ENCODE data around the gene CLCN4.

CLCN4 gene

DNA sequence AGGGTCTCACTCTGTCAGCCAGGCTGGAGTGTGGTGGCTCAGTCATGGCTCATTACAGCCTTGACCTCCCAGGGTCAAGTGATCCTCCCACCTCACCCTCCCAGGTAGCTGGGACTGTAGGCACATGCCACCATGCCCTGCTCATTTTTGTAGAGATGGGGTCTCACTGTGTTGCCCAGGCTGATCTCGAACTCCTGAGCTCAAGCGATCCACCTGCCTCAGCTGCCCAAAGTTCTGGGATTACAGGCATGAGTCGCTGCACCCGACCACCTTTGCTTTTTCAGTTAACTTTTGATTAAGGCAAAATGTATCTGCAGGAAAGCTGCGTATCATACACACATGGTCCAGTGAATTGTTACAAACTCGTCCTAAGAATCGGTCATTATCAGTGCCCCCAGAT is 16.5 kb upstream of the CLCN4 start:
- peaks cover 4% of the 10 kb centered on the region for H3K4me1 Mint-ChIP-seq
- no peaks in the 10 kb centered on the region for H3K9me3 Mint-ChIP-seq
- H3K27me3 Mint-ChIP-seq = no peaks in the 10 kb centered on the region
- no peak overlapping the region for H3K27ac Mint-ChIP-seq
- ATAC-seq (ENCODE audit: low read depth) = no peak
- H3K4me3 Mint-ChIP-seq = no peak overlapping the region
- DNase-seq (ENCODE audit: low spot score in 2 of 2) = no peak
- H3K36me3 Mint-ChIP-seq = peaks cover 12% of the 10 kb centered on the region

DNA sequence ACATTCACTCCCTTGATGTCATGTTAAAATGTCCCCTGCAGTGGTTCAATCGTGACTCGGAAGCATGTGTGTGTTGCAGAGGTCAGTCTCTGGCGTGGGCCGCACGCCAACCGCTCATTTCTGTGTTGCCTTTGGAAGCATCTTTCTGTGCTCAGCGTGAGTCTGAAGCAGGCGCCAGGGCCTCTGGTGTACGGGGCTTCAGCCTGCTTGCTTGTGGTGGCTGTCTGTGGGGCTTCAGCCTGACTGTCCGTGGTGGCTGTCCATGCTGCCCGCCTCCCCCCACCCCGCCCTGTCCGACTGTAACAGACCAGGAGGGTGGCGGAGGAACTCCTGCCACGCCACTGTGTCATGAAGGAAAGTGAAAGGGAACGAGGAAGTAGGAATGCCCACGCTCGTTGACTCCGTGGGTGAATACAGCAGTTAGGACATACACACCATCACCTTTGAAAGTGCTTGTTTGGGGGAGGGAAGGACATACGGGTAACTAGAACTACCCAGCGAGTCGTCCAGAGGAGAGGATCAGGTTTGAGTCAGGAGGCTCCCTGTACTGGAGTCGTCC is 14.7 kb upstream of the CLCN4 start:
- Mint-ChIP-seq H3K4me1 (peaks cover 4% of the 10 kb centered on the region), H3K36me3 (peaks cover 17% of the 10 kb centered on the region), H3K27ac (no peak overlapping the region), H3K27me3 (no peaks in the 10 kb centered on the region), H3K9me3 (peaks cover 2% of the 10 kb centered on the region), H3K4me3 (no peak overlapping the region)
- no peak for ATAC-seq (ENCODE audit: low read depth)
- no peak for DNase-seq (ENCODE audit: low spot score in 2 of 2)

DNA sequence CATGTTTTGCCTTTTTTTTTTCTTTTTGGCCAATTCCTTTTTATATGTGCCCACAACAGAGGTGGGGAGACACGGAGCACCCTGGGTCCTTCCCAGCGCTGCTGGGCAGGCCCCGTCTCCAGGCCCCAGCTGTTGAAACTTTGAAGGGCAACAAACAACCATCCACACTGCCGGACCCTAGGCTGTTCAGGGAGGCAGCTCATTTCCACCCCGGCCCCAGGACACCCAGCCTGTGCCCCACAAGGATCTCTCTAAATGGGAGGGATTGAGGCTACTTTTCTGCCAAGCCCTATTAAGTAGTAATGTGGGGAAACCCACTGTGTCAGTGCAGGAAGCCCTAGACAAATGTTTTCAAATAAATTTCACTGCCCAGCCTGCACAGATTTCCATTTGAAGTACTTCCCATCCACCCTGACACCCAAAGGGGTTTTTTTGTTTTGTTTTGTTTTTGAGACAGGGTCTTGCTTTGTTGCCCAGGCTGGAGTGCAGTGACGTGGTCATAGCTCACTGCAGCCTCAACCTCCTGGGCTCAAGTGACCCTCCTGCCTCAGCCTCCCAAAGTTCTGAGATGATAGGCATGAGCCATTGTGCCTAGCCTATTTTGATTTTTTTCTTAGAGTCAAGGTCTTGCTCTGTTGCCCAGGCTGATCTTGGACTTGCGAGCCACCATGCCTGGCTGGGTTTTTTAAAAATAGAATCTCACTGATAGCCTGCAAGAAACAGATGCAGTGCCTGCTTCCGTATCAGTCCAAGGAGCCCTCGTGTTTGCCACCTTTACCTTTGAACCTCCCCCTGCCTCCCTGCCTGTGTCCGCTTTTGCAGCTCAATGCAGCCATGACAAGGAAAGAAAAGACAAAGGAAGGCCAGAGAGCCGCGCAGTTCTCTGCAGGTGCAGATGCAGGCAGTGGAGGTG is 13.4 kb upstream of the CLCN4 start:
- DNase-seq (ENCODE audit: low spot score in 2 of 2) (no peak), ATAC-seq (ENCODE audit: low read depth) (no peak)
- H3K27me3 Mint-ChIP-seq = no peaks in the 10 kb centered on the region
- peaks cover 4% of the 10 kb centered on the region for H3K4me1 Mint-ChIP-seq
- peaks cover 2% of the 10 kb centered on the region for H3K9me3 Mint-ChIP-seq
- no peak overlapping the region for H3K4me3 Mint-ChIP-seq
- H3K36me3 Mint-ChIP-seq = peaks cover 17% of the 10 kb centered on the region
- no peak overlapping the region for H3K27ac Mint-ChIP-seq

DNA sequence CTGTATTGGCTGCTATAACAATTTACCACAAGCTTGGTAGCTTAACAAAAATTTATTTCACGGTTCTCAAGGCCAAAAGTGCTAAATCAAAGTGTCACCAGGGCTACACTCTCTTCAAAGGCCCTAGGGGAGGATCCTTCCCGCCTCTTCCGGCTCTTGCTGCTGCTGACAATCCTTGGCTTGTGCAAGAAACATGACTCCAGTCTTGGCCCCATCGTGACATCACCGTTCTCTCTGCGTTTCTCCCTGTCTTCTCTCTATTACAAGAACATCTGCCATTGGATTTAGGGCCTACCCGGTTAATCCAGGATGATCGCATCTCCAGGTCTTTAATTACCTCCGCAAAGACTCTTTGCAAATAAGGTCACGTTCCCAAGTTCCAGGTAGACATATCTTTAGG is 10.4 kb upstream of the CLCN4 start:
- no peak overlapping the region for H3K4me3 Mint-ChIP-seq
- H3K27me3 Mint-ChIP-seq = no peaks in the 10 kb centered on the region
- peaks cover 2% of the 10 kb centered on the region for H3K9me3 Mint-ChIP-seq
- ATAC-seq (ENCODE audit: low read depth) (no peak), DNase-seq (ENCODE audit: low spot score in 2 of 2) (no peak)
- H3K4me1 Mint-ChIP-seq = peaks cover 4% of the 10 kb centered on the region
- no peak overlapping the region for H3K27ac Mint-ChIP-seq
- H3K36me3 Mint-ChIP-seq = peaks cover 12% of the 10 kb centered on the region

DNA sequence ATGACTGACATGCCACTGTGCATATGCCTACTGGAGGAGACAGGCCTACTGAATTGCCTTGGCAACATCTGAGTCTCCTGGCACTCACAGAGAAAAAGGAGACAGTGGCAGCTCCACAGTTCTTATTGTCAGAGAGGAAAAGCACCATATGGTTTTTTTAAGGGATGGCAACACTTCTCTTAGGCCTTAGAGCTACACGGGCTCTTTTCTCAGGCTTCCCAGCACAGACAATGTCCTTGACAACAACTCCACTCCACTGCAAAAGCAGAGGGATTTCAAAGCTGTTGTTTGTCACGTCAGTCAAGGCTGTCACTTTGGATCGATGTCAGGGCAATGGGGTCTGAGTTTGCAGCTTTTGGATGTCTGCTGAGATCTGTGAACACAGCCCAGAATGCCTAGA is 4.7 kb upstream of the CLCN4 start:
- no peak for DNase-seq (ENCODE audit: low spot score in 2 of 2)
- Mint-ChIP-seq H3K36me3 (no peaks in the 10 kb centered on the region), H3K27me3 (no peaks in the 10 kb centered on the region), H3K9me3 (no peaks in the 10 kb centered on the region), H3K4me3 (no peak overlapping the region), H3K4me1 (peaks cover 8% of the 10 kb centered on the region), H3K27ac (no peak overlapping the region)
- ATAC-seq (ENCODE audit: low read depth) = no peak

DNA sequence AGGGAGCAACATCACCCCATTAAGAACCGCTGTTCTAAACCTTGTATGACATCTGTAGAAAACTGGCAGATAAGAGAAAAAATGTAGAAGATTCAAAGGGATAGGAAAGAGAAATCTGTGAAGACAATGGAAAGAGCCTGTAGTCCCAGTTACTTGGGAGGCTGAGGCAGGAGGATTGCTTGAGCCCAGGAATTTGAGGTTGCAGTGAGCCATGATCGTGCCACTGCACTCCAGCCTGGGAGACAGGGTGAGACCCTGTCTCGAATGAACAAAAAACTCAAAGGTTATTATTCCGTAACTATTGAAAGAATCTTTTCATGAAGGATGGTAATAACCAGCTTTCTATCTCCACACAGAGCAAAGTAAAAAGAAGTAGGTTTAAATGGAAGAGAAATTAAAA is 1.6 kb upstream of the CLCN4 start:
- no peaks in the 10 kb centered on the region for H3K9me3 Mint-ChIP-seq
- peak overlapping the region; percentile 11 for H3K4me3 Mint-ChIP-seq
- H3K36me3 Mint-ChIP-seq = peaks cover under 1% of the 10 kb centered on the region
- H3K27me3 Mint-ChIP-seq = no peaks in the 10 kb centered on the region
- peaks cover 8% of the 10 kb centered on the region for H3K4me1 Mint-ChIP-seq
- H3K27ac Mint-ChIP-seq = no peak overlapping the region
- ATAC-seq (ENCODE audit: low read depth) (no peak), DNase-seq (ENCODE audit: low spot score in 2 of 2) (no peak)

DNA sequence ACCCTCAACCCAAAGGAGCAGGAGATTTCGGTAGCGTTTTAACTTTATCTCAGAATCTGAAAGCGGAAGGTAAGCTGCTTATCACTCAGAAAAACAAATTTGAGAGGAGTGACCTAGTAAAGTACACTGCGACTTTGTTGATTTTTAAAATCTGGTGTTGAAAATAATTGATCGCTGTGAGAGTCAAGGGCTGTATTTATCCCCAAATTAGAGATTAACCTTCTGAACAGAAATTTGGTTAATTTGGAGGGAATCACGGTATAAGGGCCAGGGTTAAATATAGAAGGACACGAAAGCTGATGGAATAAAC is 212 bp downstream of the CLCN4 start:
- no peak for DNase-seq (ENCODE audit: low spot score in 2 of 2)
- ATAC-seq (ENCODE audit: low read depth) = peak; percentile 34
- Mint-ChIP-seq H3K27ac (peak overlapping the region; percentile 91), H3K27me3 (no peaks in the 10 kb centered on the region), H3K9me3 (no peaks in the 10 kb centered on the region), H3K4me3 (peak overlapping the region; percentile 82), H3K4me1 (peaks cover 13% of the 10 kb centered on the region), H3K36me3 (peaks cover 8% of the 10 kb centered on the region)

DNA sequence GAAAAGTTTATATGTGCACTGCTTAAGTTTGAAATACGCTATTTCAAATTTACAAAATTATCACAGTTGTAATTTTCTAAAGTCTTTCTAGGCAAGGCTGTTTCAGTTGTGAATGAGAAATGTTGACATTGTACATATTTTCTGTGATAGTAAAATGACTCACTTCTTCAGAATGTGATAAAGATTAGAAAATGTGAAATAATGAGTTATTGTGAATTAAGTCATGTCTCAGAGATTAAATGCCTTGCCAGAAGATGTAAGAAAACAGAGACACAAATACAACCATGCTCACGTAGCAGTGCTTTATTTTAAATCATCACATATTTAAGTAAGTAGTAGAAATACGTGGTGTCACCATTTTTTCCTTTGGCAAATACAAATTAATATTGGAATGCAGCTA is 768 bp downstream of the CLCN4 start:
- Mint-ChIP-seq H3K9me3 (no peaks in the 10 kb centered on the region), H3K27ac (peak overlapping the region; percentile 91), H3K4me3 (peak overlapping the region; percentile 82), H3K36me3 (peaks cover 8% of the 10 kb centered on the region), H3K27me3 (no peaks in the 10 kb centered on the region), H3K4me1 (peaks cover 13% of the 10 kb centered on the region)
- no peak for ATAC-seq (ENCODE audit: low read depth)
- DNase-seq (ENCODE audit: low spot score in 2 of 2) = no peak

DNA sequence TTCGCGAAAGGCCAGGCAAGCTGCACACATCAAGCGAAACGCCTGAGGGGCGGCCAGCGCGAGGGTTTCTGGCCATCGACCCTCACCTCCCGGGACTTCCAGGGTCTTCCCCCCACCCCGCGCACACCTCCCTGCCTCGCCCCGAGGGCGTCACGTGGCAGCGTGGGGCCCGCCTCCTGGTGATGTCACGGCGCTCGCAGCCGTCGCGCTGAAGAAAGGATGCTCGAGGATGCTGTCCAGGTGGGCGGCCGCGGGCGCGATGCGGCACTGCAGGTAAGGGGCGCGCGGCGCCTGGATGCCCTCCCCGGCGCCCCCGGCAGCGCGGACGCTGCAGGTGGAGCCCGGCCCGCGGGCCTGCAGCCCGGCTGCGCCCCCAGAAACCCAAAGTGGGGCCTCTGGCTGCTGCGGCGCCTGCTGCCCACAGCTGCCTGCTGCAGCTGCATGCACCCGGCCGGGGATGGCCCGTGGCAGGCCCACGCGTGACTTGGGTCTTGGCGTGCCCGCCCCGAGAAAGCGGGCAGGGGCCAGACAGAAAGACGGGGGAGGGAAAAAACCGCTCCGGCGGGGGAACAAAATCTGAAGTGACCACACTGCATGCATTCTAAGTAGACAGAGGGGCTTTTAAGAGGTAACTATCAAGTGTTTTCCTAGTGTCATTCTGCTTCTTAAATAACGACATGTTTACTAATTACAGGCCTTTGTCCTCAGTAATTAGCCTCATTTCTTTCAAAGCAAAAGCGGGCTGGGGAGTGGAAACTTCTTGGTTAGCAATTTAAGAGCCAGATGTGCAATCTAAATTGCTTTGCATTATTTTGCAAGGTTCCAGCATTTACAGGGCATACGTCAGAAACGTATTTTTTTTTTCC is 1.7 kb downstream of the CLCN4 start:
- Mint-ChIP-seq H3K36me3 (peaks cover 8% of the 10 kb centered on the region), H3K4me1 (peaks cover 13% of the 10 kb centered on the region), H3K9me3 (no peaks in the 10 kb centered on the region), H3K27me3 (no peaks in the 10 kb centered on the region), H3K27ac (no peak overlapping the region), H3K4me3 (peak overlapping the region; percentile 81)
- ATAC-seq (ENCODE audit: low read depth) (peak; percentile 56), DNase-seq (ENCODE audit: low spot score in 2 of 2) (peak; percentile 30 to 45)

DNA sequence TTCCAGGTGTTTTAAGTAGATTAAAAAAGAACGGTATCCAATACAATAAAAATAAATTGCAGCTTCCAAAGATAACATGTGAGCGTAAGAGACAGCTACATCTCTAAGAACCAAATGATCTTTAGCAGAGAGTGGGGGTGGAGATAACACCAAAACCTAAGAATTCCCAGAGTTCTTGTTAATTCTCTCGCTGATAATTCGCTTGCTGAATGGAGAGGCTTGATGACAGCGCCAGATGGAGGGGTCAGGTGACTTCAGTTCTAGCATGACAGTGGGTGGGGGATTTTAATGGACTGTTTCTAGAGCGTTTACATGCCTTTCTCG is 2.3 kb downstream of the CLCN4 start:
- H3K27me3 Mint-ChIP-seq = no peaks in the 10 kb centered on the region

DNA sequence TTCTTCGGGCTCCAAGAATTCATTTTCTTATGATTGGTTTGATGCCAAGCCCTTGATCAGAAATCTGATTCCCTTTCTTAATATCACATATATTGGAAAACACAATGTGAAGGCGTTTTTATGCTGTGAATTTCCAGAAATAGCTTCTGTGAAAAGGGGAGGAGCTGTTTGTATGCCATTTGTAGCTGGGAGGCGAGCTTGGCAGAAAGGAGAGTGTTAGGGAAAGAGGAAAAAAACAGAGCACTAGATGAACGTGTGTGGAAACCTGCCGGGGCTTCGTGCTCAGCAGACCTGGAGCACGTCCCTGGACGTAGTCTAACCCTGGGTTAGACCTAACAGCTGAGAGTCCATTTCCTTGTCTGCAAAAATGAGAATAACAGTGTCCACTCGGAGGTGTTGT is 3.4 kb downstream of the CLCN4 start:
- Mint-ChIP-seq H3K4me3 (no peak overlapping the region), H3K4me1 (peaks cover 13% of the 10 kb centered on the region), H3K27ac (no peak overlapping the region), H3K27me3 (no peaks in the 10 kb centered on the region), H3K36me3 (peaks cover 17% of the 10 kb centered on the region), H3K9me3 (no peaks in the 10 kb centered on the region)
- ATAC-seq (ENCODE audit: low read depth) = no peak
- no peak for DNase-seq (ENCODE audit: low spot score in 2 of 2)

More for the DNA sequence above, 2.3 kb downstream of the CLCN4 start:
- ATAC-seq (ENCODE audit: low read depth) (no peak), DNase-seq (ENCODE audit: low spot score in 2 of 2) (no peak)
- H3K27ac Mint-ChIP-seq = no peak overlapping the region
- no peak overlapping the region for H3K4me3 Mint-ChIP-seq
- H3K36me3 Mint-ChIP-seq = peaks cover 13% of the 10 kb centered on the region
- no peaks in the 10 kb centered on the region for H3K9me3 Mint-ChIP-seq
- H3K4me1 Mint-ChIP-seq = peaks cover 17% of the 10 kb centered on the region

DNA sequence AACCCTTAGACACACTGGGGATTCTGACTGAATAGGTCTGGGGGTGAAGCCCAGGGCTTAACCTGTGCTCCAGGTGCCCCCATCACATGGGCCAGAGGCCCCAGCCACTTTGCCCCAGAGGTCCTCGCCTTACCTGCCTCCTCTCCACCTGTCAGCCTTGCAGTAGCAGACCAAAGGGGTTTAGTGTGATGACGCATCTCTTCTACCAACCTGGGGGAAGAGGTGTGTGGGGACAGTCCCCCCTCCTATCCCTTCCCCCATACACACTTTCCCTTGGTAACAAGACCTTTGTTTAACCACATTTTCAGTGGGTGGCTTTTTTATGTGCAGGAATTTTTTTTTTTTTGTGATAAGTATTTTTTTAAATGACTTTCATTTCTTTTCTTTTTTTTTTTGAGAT is 6.3 kb downstream of the CLCN4 start:
- no peak overlapping the region for H3K27ac Mint-ChIP-seq
- H3K4me3 Mint-ChIP-seq = no peak overlapping the region
- no peaks in the 10 kb centered on the region for H3K9me3 Mint-ChIP-seq
- H3K4me1 Mint-ChIP-seq = peaks cover 16% of the 10 kb centered on the region
- H3K36me3 Mint-ChIP-seq = peaks cover 17% of the 10 kb centered on the region
- ATAC-seq (ENCODE audit: low read depth) = no peak
- DNase-seq (ENCODE audit: low spot score in 2 of 2) = no peak
- H3K27me3 Mint-ChIP-seq = no peaks in the 10 kb centered on the region

DNA sequence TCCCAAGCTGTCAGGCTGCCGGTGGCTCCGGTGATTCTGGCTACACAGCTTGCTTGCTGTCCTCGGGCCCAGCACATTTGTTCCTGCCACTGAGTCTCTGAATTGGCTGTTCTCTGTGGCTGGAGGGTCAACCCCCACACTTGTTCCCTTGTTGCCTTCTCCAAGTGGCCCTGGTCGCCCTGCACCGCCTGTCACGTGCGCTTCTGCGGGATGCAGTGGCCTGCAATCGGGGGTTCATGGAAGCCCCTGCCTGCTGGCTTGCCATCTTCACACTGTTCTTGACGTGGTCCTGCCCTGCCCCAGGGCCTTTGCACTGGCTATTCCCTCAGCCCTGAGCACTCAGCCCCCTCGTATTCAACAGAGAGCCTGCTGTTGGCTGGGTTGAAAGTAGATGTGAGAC is 8.1 kb downstream of the CLCN4 start:
- H3K36me3 Mint-ChIP-seq = peaks cover 20% of the 10 kb centered on the region
- H3K9me3 Mint-ChIP-seq = no peaks in the 10 kb centered on the region
- H3K4me1 Mint-ChIP-seq = peaks cover 16% of the 10 kb centered on the region
- no peaks in the 10 kb centered on the region for H3K27me3 Mint-ChIP-seq
- DNase-seq (ENCODE audit: low spot score in 2 of 2) (no peak), ATAC-seq (ENCODE audit: low read depth) (no peak)
- H3K4me3 Mint-ChIP-seq = no peak overlapping the region
- no peak overlapping the region for H3K27ac Mint-ChIP-seq

DNA sequence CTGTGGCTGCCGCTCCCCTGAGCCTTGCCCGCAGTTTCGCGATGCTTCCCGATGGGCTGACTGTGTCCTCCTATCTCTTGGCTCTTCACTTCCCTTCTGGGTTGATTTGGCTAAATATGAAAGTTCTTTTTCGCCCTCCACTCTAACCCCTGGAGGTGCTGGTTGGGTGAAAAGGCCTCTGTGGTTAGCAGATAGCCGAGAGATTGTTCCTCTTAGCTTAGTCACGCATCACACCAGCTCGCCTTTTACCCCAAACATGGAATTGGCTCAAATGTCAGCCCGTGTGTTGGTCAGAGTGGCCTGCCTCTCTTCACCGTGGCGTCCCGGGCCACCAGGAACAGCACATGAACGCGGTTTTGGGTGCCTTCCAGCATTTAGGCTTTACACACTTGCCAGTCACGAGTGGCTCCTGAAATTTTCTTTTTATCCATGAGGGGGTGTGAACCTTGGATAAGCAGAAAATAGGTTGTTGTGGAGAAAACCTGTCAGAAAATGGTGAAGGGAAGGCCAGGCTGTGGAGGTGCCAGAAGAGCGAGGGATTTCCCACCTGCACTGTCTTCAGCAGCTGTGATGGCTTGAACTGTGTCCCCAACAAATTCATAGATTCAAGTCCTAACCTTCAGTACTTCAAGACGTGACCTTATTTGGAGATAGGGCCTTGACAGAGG is 8.9 kb downstream of the CLCN4 start:
- H3K4me1 Mint-ChIP-seq = peaks cover 11% of the 10 kb centered on the region
- H3K27ac Mint-ChIP-seq = no peak overlapping the region
- peak; percentile 41 for ATAC-seq (ENCODE audit: low read depth)
- peaks cover 15% of the 10 kb centered on the region for H3K36me3 Mint-ChIP-seq
- no peaks in the 10 kb centered on the region for H3K27me3 Mint-ChIP-seq
- no peak overlapping the region for H3K4me3 Mint-ChIP-seq
- DNase-seq (ENCODE audit: low spot score in 2 of 2) = no peak
- H3K9me3 Mint-ChIP-seq = no peaks in the 10 kb centered on the region
